H9 (cell line): ENCODE data around the gene FBN1. TPM values are rescaled to one million over a fixed set of nuclear protein-coding genes. Genes with fewer than 3 reads are reported as not detected.

ENCODE experiments used
- DNase-seq: peaks from one replicate; pipeline ENCODE4 v3.0.0-alpha.2; 2017
- H2AFZ ChIP-seq: one replicate; pipeline ENCODE4 v1.6.1; 2013; ENCODE audit warnings: mild to moderate bottlenecking, low read length, control low read depth, moderate library complexity
- H2AK5ac ChIP-seq: 2 replicates; pipeline ENCODE4 v1.6.1; 2013; ENCODE audit warnings: low read length, control low read depth, mixed read lengths; ENCODE audit not compliant: insufficient read length
- H2BK120ac ChIP-seq: one replicate; pipeline ENCODE4 v1.6.1; 2013; ENCODE audit warnings: low read depth, mild to moderate bottlenecking, low read length, control low read depth, inconsistent platforms; ENCODE audit not compliant: poor library complexity, severe bottlenecking
- H2BK12ac ChIP-seq: 2 replicates; pipeline ENCODE4 v1.6.1; 2013; ENCODE audit warnings: low read length, control low read depth, mixed read lengths, low read depth; ENCODE audit not compliant: insufficient read length
- H2BK15ac ChIP-seq: 2 replicates; pipeline ENCODE4 v1.6.1; 2013; ENCODE audit warnings: low read depth, low read length, control low read depth
- H2BK20ac ChIP-seq: one replicate; pipeline ENCODE4 v1.6.1; 2013; ENCODE audit warnings: low read depth, mild to moderate bottlenecking, low read length, control low read depth, inconsistent platforms; ENCODE audit not compliant: poor library complexity, severe bottlenecking
- H2BK5ac ChIP-seq: 2 replicates; pipeline ENCODE4 v1.6.1; 2013; ENCODE audit warnings: low read length, control low read depth, mixed read lengths; ENCODE audit not compliant: insufficient read length
- H3K14ac ChIP-seq: 2 replicates; pipeline ENCODE4 v1.6.1; 2013; ENCODE audit warnings: low read length, control low read depth; ENCODE audit not compliant: insufficient read depth
- H3K18ac ChIP-seq: 2 replicates; pipeline ENCODE4 v1.6.1; 2013; ENCODE audit warnings: low read depth, mild to moderate bottlenecking, mixed read lengths, low read length, control low read depth; ENCODE audit not compliant: insufficient read length
- H3K23ac ChIP-seq: 2 replicates; pipeline ENCODE4 v1.6.1; 2013; ENCODE audit warnings: low read length, control low read depth, mixed read lengths, low read depth; ENCODE audit not compliant: insufficient read length
- H3K23me2 ChIP-seq: 2 replicates; pipeline ENCODE4 v1.6.1; 2013; ENCODE audit warnings: low read depth, mild to moderate bottlenecking, mixed read lengths, low read length, control low read depth; ENCODE audit not compliant: insufficient read length, poor library complexity, severe bottlenecking
- H3K27ac ChIP-seq: 2 replicates; pipeline ENCODE4 v1.5.1; 2013; ENCODE audit warnings: low read length, control low read depth, mixed read lengths, low read depth; ENCODE audit not compliant: insufficient read length
- H3K27me3 ChIP-seq: 2 replicates; pipeline ENCODE4 v1.6.1; 2013; ENCODE audit warnings: low read length, control low read depth, inconsistent platforms; ENCODE audit not compliant: insufficient read depth
- H3K4ac ChIP-seq: 2 replicates; pipeline ENCODE4 v1.6.1; 2013; ENCODE audit warnings: low read depth, mild to moderate bottlenecking, control low read depth, inconsistent platforms, low read length, moderate library complexity
- H3K4me1 ChIP-seq: 2 replicates; pipeline ENCODE4 v1.6.1; 2013; ENCODE audit warnings: low read length, control low read depth, inconsistent platforms; ENCODE audit not compliant: insufficient read depth
- H3K4me2 ChIP-seq: 2 replicates; pipeline ENCODE4 v1.6.1; 2013; ENCODE audit warnings: low read length, control low read depth, mixed read lengths; ENCODE audit not compliant: insufficient read length, insufficient read depth
- H3K56ac ChIP-seq: 2 replicates; pipeline ENCODE4 v1.6.1; 2013; ENCODE audit warnings: low read depth, mild to moderate bottlenecking, mixed read lengths, low read length, control low read depth; ENCODE audit not compliant: insufficient read length
- H3K79me1 ChIP-seq: 2 replicates; pipeline ENCODE4 v1.6.1; 2013; ENCODE audit warnings: low read depth, mild to moderate bottlenecking, moderate library complexity, low read length, control low read depth, inconsistent platforms; ENCODE audit not compliant: insufficient read depth, poor library complexity, severe bottlenecking
- H3K79me2 ChIP-seq: 2 replicates; pipeline ENCODE4 v1.6.1; 2013; ENCODE audit warnings: low read length, control low read depth, inconsistent platforms; ENCODE audit not compliant: insufficient read depth
- H3K9ac ChIP-seq: 2 replicates; pipeline ENCODE4 v1.6.1; 2013; ENCODE audit warnings: low read length, control low read depth, mixed read lengths; ENCODE audit not compliant: insufficient read length; ENCODE audit errors: extremely low read depth
- H3K9me3 ChIP-seq: one replicate; pipeline ENCODE4 v1.6.1; 2013; ENCODE audit warnings: low read depth, low read length, inconsistent platforms; ENCODE audit not compliant: control insufficient read depth
- H3T11ph ChIP-seq: one replicate; pipeline ENCODE4 v1.6.1; 2013; ENCODE audit warnings: mild to moderate bottlenecking, low read length, control low read depth, inconsistent platforms
- H4K20me1 ChIP-seq: one replicate; pipeline ENCODE4 v1.6.1; 2013; ENCODE audit not compliant: control insufficient read depth, insufficient read length, insufficient read depth
- H4K5ac ChIP-seq: 2 replicates; pipeline ENCODE4 v1.6.1; 2013; ENCODE audit warnings: low read depth, mild to moderate bottlenecking, mixed read lengths, low read length, control low read depth; ENCODE audit not compliant: insufficient read length
- H4K8ac ChIP-seq: replicated peaks from 2 replicates; pipeline ENCODE4 v1.6.1; 2013; ENCODE audit warnings: low read length, control low read depth, mixed read lengths, low read depth; ENCODE audit not compliant: insufficient read length
- H4K91ac ChIP-seq: 2 replicates; pipeline ENCODE4 v1.6.1; 2013; ENCODE audit warnings: low read depth, mild to moderate bottlenecking, moderate library complexity, mixed read lengths, low read length, control low read depth; ENCODE audit not compliant: insufficient read length
- H3K27ac Mint-ChIP-seq, 3 experiments: 2 replicates in 2 of 3; 3 replicates in 1 of 3; pipeline ENCODE4 v1.8.0; 2020 to 2021; ENCODE audit warnings: mixed read lengths in 3 of 3, mild to moderate bottlenecking in 1 of 3, moderate library complexity in 1 of 3
- H3K27me3 Mint-ChIP-seq: 2 replicates; pipeline ENCODE4 v1.8.0; 2021; ENCODE audit warnings: low read depth, mild to moderate bottlenecking, moderate library complexity, mixed read lengths
- H3K36me3 Mint-ChIP-seq, 3 experiments: 2 replicates in 2 of 3; 3 replicates in 1 of 3; pipeline ENCODE4 v1.8.0; 2020 to 2021; ENCODE audit warnings: low read depth in 3 of 3, mixed read lengths in 3 of 3; ENCODE audit not compliant: insufficient read depth in 1 of 3
- H3K4me1 Mint-ChIP-seq, 2 experiments: 2 replicates each; pipeline ENCODE4 v1.8.0; 2020; ENCODE audit warnings: mixed read lengths in 2 of 2
- H3K4me3 Mint-ChIP-seq, 2 experiments: 2 replicates in 1 of 2; 3 replicates in 1 of 2; pipeline ENCODE4 v1.8.0; 2020 to 2021; ENCODE audit warnings: mild to moderate bottlenecking in 2 of 2, mixed read lengths in 2 of 2, moderate library complexity in 1 of 2
- H3K9me3 Mint-ChIP-seq, 2 experiments: 2 replicates in 1 of 2; 3 replicates in 1 of 2; pipeline ENCODE4 v1.8.0; 2020; ENCODE audit warnings: mild to moderate bottlenecking in 2 of 2, mixed read lengths in 2 of 2, moderate library complexity in 1 of 2
- WGBS: extraction: QIAGEN DNeasy Blood & Tissue Kit; methylation state at CpG from one replicate; pipeline ENCODE4 v1.1.7; 2013; ENCODE audit warnings: missing lambda C conversion rate, low lambda C conversion rate, mixed read lengths; ENCODE audit not compliant: insufficient read length; ENCODE audit errors: extremely low coverage; 5-methylcytosine and 5-hydroxymethylcytosine counted together
- total RNA-seq: library from RNA; stranded (reverse); gene quantifications from 2 replicates; pipeline ENCODE4 v1.2.1, GENCODE V29; 2021
- TF ChIP-seq, protein P1 (sequence below): fragments of 200-600 bp; sonication (generic); conservative IDR thresholded peaks from 3 replicates; pipeline ENCODE4 v1.8.0; 2021; ENCODE audit warnings: antibody characterized with exemption, mild to moderate bottlenecking

Gene FBN1
- total RNA-seq, 1 experiment from 2014 or later = 3.6 TPM

DNA sequence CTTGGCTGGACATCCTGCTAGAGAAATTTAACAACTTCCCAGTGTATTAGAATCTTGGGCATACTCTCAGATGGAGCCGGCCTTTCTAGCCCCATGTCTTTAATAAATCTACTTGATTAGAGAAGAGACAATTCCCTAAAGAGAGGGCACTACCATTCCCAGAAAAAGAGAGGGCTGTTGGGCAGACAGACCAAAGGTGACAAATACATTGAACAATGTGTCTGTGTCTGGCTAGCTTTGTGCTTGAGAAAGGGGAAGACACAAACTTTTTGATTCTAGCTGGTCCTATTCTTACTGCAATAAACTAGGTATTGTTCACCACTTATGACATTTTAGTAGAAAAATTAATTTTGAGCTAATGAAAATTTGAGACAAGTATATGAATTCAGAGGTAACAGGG is 256.6 kb downstream of the FBN1 start:
- Histone ChIP-seq H3K23me2 (no peaks in the 10 kb centered on the region), H3K79me2 (no peaks in the 10 kb centered on the region), H4K91ac (no peak overlapping the region), H3K4me1 (no peaks in the 10 kb centered on the region), H3K56ac (no peak overlapping the region), H3K23ac (no peak overlapping the region), H3K18ac (no peak overlapping the region), H3K9ac (no peak overlapping the region), H4K5ac (no peak overlapping the region), H4K8ac (no peak overlapping the region), H3K9me3 (no peaks in the 10 kb centered on the region), H2BK12ac (no peak overlapping the region), H3K79me1 (no peaks in the 10 kb centered on the region), H3T11ph (no peak overlapping the region), H3K4me2 (no peak overlapping the region), H4K20me1 (no peaks in the 10 kb centered on the region), H3K27ac (no peak overlapping the region), H2BK5ac (no peak overlapping the region), H3K4ac (no peak overlapping the region), H2AK5ac (no peak overlapping the region), H3K14ac (no peak overlapping the region), H2AFZ (no peak overlapping the region), H2BK15ac (no peak overlapping the region), H3K27me3 (no peaks in the 10 kb centered on the region), H2BK120ac (no peak overlapping the region), H2BK20ac (no peak overlapping the region)
- no CpG with 5 or more reads among the region's 1 CpG for WGBS
- TF ChIP-seq, protein P1, sequence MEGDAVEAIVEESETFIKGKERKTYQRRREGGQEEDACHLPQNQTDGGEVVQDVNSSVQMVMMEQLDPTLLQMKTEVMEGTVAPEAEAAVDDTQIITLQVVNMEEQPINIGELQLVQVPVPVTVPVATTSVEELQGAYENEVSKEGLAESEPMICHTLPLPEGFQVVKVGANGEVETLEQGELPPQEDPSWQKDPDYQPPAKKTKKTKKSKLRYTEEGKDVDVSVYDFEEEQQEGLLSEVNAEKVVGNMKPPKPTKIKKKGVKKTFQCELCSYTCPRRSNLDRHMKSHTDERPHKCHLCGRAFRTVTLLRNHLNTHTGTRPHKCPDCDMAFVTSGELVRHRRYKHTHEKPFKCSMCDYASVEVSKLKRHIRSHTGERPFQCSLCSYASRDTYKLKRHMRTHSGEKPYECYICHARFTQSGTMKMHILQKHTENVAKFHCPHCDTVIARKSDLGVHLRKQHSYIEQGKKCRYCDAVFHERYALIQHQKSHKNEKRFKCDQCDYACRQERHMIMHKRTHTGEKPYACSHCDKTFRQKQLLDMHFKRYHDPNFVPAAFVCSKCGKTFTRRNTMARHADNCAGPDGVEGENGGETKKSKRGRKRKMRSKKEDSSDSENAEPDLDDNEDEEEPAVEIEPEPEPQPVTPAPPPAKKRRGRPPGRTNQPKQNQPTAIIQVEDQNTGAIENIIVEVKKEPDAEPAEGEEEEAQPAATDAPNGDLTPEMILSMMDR = no peak
- no peak for DNase-seq
- H3K27ac Mint-ChIP-seq = no peak overlapping the region
- no peaks in the 10 kb centered on the region for H3K36me3 Mint-ChIP-seq
- H3K9me3 Mint-ChIP-seq = no peaks in the 10 kb centered on the region
- H3K4me1 Mint-ChIP-seq = no peaks in the 10 kb centered on the region
- H3K4me3 Mint-ChIP-seq = no peak overlapping the region
- H3K27me3 Mint-ChIP-seq = no peaks in the 10 kb centered on the region
